BLaER1 (cell line): ENCODE results near the gene WASF2.

Source experiments
- H3K27ac ChIP-seq: shearing (Covaris generic); formaldehyde crosslinking; 2 replicates; pipeline ENCODE4 v1.8.1; 2022
- H3K27me3 ChIP-seq: shearing (Covaris generic); formaldehyde crosslinking; 2 replicates; pipeline ENCODE4 v1.8.1; 2022
- H3K36me3 ChIP-seq: shearing (Covaris generic); formaldehyde crosslinking; 2 replicates; pipeline ENCODE4 v1.8.1; 2022
- H3K4me1 ChIP-seq: shearing (Covaris generic); formaldehyde crosslinking; 2 replicates; pipeline ENCODE4 v1.8.1; 2022
- H3K4me2 ChIP-seq: shearing (Covaris generic); formaldehyde crosslinking; 2 replicates; pipeline ENCODE4 v1.8.1; 2022
- H3K4me3 ChIP-seq: shearing (Covaris generic); formaldehyde crosslinking; 2 replicates; pipeline ENCODE4 v1.8.1; 2022
- H3K9ac ChIP-seq: shearing (Covaris generic); formaldehyde crosslinking; 2 replicates; pipeline ENCODE4 v1.8.1; 2022
- H3K9me3 ChIP-seq: shearing (Covaris generic); formaldehyde crosslinking; 2 replicates; pipeline ENCODE4 v1.8.1; 2022
- H4K20me1 ChIP-seq: shearing (Covaris generic); formaldehyde crosslinking; 2 replicates; pipeline ENCODE4 v1.8.1; 2022
- Cebpa-rat ChIP-seq: shearing (Covaris generic); IDR thresholded peaks from 2 replicates; pipeline ENCODE4 v1.8.1; 2022

WASF2 gene

DNA sequence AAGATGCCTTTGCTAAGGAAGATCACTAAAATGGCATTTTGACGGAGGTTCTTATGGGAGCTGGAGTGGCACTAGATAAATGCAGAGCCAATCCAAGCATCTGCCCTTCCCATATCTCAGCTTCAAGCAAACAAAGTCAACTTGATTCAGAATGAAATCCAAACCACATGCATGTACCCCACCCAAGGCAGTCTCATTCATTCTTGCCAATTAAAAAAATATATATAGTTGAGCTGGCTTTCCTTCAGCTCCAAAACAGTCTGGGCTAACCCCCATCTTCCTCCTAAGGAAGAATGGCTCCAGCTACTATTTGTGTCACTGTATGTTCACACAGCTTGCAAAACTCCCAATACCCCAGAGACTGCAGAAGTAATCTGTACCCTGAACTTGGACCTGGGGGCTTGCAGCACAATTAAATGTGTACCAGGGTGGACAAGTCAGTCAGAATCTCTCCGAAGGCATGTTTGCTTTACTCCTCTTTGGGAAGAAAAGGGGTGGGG lies 62.1 kb downstream of the WASF2 start:
- H3K27ac ChIP-seq: peak overlapping the region; percentile 87
- H3K9ac ChIP-seq: peak overlapping the region; percentile 67
- peak overlapping the region; percentile 51 for H3K4me3 ChIP-seq
- peaks cover 99% of the 10 kb centered on the region for H3K4me1 ChIP-seq
- H3K36me3 ChIP-seq: peaks cover 39% of the 10 kb centered on the region
- peaks cover 13% of the 10 kb centered on the region; the same call in 1 of the 2 replicates for H4K20me1 ChIP-seq
- H3K4me2 ChIP-seq: peak overlapping the region; percentile 92
- no peak for TF ChIP-seq Cebpa-rat
- H3K9me3 ChIP-seq: no peaks in the 10 kb centered on the region
- H3K27me3 ChIP-seq: no peaks in the 10 kb centered on the region

DNA sequence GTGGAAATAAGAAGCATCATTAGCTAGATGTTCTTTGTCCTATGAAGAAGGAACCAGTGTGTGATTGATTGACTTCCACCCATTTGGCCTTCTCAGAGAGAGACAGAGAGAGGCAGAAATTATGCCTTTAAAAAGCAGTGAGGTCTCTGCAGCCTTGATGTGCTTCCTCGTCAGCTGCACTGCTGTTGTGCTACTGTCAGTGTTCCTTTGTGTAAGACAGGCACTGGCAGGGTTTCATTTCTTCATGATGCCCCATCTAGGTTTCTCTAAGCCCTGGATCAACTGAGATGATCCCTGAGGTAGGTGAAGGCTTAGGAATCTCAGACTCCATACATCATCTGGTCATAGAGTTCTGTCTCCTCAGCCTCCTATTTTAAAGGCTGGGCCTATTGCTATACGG lies 62.6 kb downstream of the WASF2 start:
- Histone ChIP-seq H3K36me3 (peaks cover 42% of the 10 kb centered on the region), H3K4me2 (peak overlapping the region; percentile 92), H3K9me3 (no peaks in the 10 kb centered on the region), H4K20me1 (peaks cover 13% of the 10 kb centered on the region; the same call in 1 of the 2 replicates), H3K4me3 (peak overlapping the region; percentile 51), H3K9ac (peak overlapping the region; percentile 67), H3K4me1 (peaks cover 99% of the 10 kb centered on the region), H3K27ac (peak overlapping the region; percentile 87), H3K27me3 (no peaks in the 10 kb centered on the region)
- no peak for TF ChIP-seq Cebpa-rat

DNA sequence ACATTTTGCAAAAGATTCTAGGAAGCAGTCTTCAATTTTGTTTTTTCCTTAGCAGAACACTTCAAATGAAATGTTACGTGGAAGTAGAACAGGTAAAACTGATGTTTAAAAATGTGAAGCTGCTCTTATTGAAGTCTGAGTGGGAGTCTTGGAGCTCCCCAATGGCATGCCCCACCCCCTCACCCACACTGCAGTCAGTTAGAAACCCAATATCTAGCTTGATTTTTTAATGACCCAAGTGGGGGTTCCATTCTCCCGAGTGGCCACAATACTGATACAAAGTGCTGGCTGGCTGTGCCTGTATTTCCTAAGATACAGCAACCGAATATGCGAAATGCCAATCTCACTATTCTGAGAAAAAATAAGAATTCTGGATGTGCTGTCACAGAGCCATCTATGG lies 66.3 kb downstream of the WASF2 start:
- Histone ChIP-seq H3K4me3 (no peak overlapping the region), H3K36me3 (peaks cover 55% of the 10 kb centered on the region), H3K4me1 (peaks cover 99% of the 10 kb centered on the region), H3K9me3 (no peaks in the 10 kb centered on the region), H3K27me3 (no peaks in the 10 kb centered on the region), H3K27ac (no peak overlapping the region), H3K9ac (no peak overlapping the region), H3K4me2 (no peak overlapping the region), H4K20me1 (peaks cover 32% of the 10 kb centered on the region)
- no peak for TF ChIP-seq Cebpa-rat

DNA sequence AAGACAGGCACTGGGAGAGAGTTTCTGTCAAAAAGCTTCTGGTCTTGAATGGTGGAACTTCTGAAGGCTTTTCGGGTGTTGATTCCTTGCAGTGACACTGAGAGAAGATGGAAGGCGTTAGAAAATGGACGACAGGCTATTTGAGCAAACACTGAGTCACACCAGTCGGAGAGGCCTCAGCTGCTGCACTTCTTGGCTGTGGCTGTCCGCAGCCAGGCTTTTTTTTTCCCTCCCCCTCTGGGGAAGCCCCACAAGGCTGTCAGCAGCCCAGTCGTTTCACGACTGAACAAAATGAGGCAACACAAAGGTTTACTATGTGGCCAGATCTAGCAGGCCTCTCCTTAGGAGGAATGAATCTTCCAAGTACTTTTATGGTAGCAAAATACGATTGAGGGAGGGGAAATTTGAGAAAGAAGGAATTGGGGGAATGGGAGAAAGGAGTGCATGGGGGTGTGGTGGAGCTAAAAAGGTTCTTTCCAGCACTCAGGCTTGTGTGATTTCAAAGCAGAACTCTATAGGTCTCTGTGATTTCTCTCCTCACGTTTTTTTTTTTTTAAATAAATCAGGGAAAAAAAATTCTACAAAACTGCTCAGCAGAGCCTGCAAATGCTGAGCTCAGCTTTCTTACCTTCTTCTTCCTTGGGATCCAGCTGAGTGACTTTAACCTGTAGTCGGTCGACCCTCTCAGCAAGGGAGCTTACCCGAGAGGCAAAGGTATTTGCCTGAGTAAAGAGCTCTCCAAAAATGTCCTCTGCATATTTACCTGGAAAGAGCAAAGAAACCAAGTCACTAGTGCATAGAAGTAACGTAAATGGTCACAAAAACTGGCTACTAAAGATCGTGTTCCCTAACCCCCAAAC lies 71.4 kb downstream of the WASF2 start:
- no peak for TF ChIP-seq Cebpa-rat
- no peak overlapping the region for H3K4me3 ChIP-seq
- H3K4me1 ChIP-seq: peaks cover 94% of the 10 kb centered on the region
- peaks cover 65% of the 10 kb centered on the region for H3K36me3 ChIP-seq
- peak overlapping the region; percentile 56 for H3K9ac ChIP-seq
- peak overlapping the region; percentile 80 for H3K4me2 ChIP-seq
- H3K27me3 ChIP-seq: no peaks in the 10 kb centered on the region
- peaks cover 65% of the 10 kb centered on the region for H4K20me1 ChIP-seq
- peak overlapping the region; percentile 18 for H3K27ac ChIP-seq
- no peaks in the 10 kb centered on the region for H3K9me3 ChIP-seq

DNA sequence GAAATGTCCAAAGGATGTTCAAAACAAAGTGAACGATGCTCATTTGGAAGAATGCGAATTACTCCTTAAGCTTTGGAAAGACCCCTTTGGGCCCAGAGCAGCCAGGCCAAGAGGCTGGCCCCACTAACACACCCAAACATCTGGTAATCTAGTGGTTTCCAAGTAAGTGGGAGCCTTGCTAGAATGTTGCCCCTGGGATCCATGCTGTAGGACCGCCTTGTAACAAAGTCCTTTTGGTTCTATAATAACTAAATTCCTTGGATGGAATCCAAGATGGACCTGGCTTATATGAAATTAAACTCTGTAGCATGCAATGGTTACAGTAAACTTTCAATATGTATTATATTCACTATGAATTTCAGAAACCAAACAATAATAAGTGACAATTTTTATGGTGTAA lies 72.3 kb downstream of the WASF2 start:
- H3K9me3 ChIP-seq: no peaks in the 10 kb centered on the region
- H3K36me3 ChIP-seq: peaks cover 72% of the 10 kb centered on the region
- H3K9ac ChIP-seq: peak overlapping the region; percentile 54
- no peak overlapping the region for H3K4me3 ChIP-seq
- peaks cover 96% of the 10 kb centered on the region for H3K4me1 ChIP-seq
- H3K27ac ChIP-seq: peak overlapping the region; percentile 21
- H4K20me1 ChIP-seq: peaks cover 70% of the 10 kb centered on the region
- H3K27me3 ChIP-seq: no peaks in the 10 kb centered on the region
- no peak for TF ChIP-seq Cebpa-rat
- peak overlapping the region; percentile 80 for H3K4me2 ChIP-seq

DNA sequence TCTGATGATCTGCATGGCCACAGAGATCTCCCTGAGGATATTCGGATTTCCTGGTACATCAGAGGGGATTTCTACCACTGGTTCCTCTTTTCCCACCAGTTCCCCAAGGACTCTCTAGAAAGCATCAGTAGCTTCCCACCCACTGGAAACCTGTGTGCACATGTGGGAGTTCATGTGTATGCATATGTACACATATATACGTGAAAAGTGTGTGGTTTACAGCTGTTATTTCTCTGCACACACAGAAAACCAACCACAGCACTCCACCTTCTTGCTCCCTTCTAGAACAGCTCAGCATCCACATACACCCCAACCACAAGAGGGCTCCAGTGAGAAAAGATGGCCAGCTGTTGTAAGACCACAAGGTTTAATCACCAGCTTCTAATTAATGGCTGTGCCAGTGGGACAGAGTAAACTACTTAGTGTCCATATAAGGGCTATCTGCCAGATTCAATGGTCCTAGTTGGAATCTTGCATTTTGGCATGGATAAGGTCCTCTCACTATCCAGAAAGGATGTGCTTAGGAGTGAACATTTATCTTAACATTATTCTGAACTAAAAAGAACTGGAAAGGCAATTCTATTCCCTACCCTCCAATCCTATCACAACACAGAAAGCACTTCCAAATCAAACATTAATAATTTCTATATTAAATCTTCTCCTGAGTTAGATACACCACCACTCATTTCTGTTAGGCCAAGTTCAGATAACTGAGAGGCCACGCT lies 73.4 kb downstream of the WASF2 start:
- H4K20me1 ChIP-seq: peaks cover 70% of the 10 kb centered on the region
- H3K4me2 ChIP-seq: peak overlapping the region; percentile 80
- 0 out of 2 replicates have a peak overlapping the region, but pooled peaks have one; percentile 54 for H3K9ac ChIP-seq
- H3K4me1 ChIP-seq: peaks cover 96% of the 10 kb centered on the region
- H3K9me3 ChIP-seq: no peaks in the 10 kb centered on the region
- H3K4me3 ChIP-seq: no peak overlapping the region
- peak overlapping the region; percentile 21; the same call in 1 of the 2 replicates for H3K27ac ChIP-seq
- H3K36me3 ChIP-seq: peaks cover 81% of the 10 kb centered on the region
- no peaks in the 10 kb centered on the region for H3K27me3 ChIP-seq
- TF ChIP-seq Cebpa-rat: no peak

DNA sequence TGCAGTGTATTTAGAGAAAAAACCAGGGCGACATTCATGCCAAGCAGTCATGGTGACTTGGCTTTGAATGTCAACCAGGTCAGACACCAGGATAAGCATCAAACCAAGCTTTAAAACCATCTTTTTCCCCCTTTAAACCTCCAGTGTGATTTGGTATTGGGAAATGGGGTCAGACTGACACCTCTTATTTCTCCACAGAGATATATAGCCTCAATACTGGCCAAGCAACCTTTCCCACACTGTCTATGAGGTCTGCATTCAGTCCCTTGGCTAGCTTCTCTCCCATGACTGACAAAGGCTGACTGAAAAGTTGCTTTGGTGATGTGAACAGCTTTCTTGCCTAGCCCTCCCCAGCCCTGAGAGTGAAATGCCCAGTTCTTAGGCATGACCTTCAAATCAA lies 75.9 kb downstream of the WASF2 start:
- H3K9me3 ChIP-seq: no peaks in the 10 kb centered on the region
- no peak overlapping the region for H3K4me3 ChIP-seq
- no peak overlapping the region for H3K27ac ChIP-seq
- no peaks in the 10 kb centered on the region for H3K27me3 ChIP-seq
- H3K4me2 ChIP-seq: no peak overlapping the region
- H3K36me3 ChIP-seq: peaks cover 97% of the 10 kb centered on the region
- TF ChIP-seq Cebpa-rat: no peak
- no peak overlapping the region for H3K9ac ChIP-seq
- H4K20me1 ChIP-seq: peaks cover 56% of the 10 kb centered on the region
- H3K4me1 ChIP-seq: peaks cover 93% of the 10 kb centered on the region

DNA sequence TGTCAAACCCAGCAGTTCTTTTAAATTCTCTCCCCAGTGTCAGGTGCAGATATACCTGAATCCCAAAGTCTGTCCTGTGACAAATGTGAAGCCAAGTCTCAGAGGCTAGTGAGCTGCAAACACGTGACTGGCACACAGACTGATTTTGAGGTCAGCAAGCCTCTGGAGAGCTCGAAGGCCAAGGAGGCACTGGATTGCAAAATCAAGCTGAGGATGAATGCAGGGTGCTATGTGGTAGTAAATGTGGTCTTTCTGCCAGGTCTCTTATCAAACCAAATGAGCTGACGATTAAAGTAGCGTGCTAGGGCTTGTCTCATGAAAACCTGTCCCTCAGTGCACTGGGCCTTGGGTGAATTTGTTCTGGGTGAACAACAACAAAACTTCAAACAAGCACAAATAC lies 77.0 kb downstream of the WASF2 start:
- no peak for TF ChIP-seq Cebpa-rat
- Histone ChIP-seq H3K9ac (no peak overlapping the region), H4K20me1 (peaks cover 46% of the 10 kb centered on the region), H3K27ac (peak overlapping the region; percentile 54; the same call in 1 of the 2 replicates), H3K27me3 (no peaks in the 10 kb centered on the region), H3K4me3 (no peak overlapping the region), H3K4me1 (peaks cover 93% of the 10 kb centered on the region), H3K36me3 (peaks cover 97% of the 10 kb centered on the region), H3K9me3 (no peaks in the 10 kb centered on the region), H3K4me2 (no peak overlapping the region)

DNA sequence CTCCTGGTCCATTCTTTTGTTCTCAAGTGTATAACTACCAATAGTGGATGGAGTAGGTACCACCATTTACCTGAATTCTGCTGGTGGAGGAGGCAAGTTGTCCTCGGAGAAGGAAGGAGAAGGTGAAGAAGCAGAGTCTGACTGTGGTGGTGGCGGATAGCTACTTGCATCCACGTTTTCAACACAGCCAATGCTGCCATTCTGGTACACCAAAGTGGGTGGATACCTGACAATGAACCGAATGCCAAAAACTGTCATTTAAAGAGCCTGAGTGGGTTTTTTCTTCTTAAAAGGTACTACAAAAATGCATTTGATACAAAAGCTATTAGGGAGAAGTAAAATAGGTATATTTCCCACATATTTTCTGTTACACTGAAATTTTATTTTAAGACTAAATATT lies 77.5 kb downstream of the WASF2 start:
- Histone ChIP-seq H3K4me3 (no peak overlapping the region), H3K27ac (no peak overlapping the region), H4K20me1 (peaks cover 43% of the 10 kb centered on the region), H3K36me3 (peaks cover 97% of the 10 kb centered on the region), H3K4me2 (peak overlapping the region; percentile 55; the same call in 1 of the 2 replicates), H3K4me1 (peaks cover 93% of the 10 kb centered on the region), H3K9me3 (no peaks in the 10 kb centered on the region), H3K27me3 (no peaks in the 10 kb centered on the region), H3K9ac (no peak overlapping the region)
- no peak for TF ChIP-seq Cebpa-rat

DNA sequence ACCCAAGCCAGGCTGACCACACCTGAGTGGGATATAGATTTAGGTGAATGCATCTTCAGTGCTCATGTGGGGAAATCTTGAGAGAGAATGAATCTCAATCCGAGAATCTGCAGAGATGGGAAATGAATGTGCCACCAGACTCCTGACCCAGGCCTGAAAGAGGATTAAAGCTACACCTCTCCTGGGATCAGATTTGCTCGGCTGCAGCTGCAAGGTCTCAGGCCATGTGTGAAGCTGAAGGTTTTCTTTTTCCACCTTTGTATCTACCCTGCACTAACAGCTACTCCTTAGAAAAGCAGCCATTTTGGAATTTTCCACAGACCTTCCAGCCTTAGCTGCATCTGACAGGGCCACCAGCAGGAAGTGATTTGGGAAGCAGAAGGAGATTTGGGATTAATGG lies 79.3 kb downstream of the WASF2 start:
- peak overlapping the region; percentile 55 for H3K4me2 ChIP-seq
- no peak for TF ChIP-seq Cebpa-rat
- H3K9ac ChIP-seq: no peak overlapping the region
- no peak overlapping the region for H3K4me3 ChIP-seq
- peaks cover 25% of the 10 kb centered on the region for H4K20me1 ChIP-seq
- peaks cover 93% of the 10 kb centered on the region for H3K4me1 ChIP-seq
- H3K27ac ChIP-seq: no peak overlapping the region
- H3K36me3 ChIP-seq: peaks cover 93% of the 10 kb centered on the region
- H3K9me3 ChIP-seq: no peaks in the 10 kb centered on the region
- H3K27me3 ChIP-seq: no peaks in the 10 kb centered on the region
